Stimulated activated memory B cell treated with anti-CD40 and anti-IgM and Interleukin-4, amounts not matched to agents 10 μg/mL and 1 μg/mL and 100 μg/mL, for 72 hours (primary cell): ENCODE measurements around the gene CCZ1.
"Not testable (repeated sequence)": the region's sequence is repeated elsewhere in the genome, so short reads cannot be mapped to it uniquely, and the experiment has no call there.

Experiments used
- ATAC-seq: fragments of 150-1000 bp; cut with Tn5 transposase; 2 replicates; pipeline ENCODE4 v1.10.0; 2021
- H3K27ac Mint-ChIP-seq: one replicate; pipeline ENCODE4 v1.8.0; 2022; ENCODE audit warnings: mild to moderate bottlenecking, mixed read lengths
- H3K27me3 Mint-ChIP-seq: one replicate; pipeline ENCODE4 v1.8.0; 2022; ENCODE audit warnings: mixed read lengths
- H3K36me3 Mint-ChIP-seq: one replicate; pipeline ENCODE4 v1.8.0; 2022; ENCODE audit warnings: mixed read lengths
- H3K4me1 Mint-ChIP-seq: one replicate; pipeline ENCODE4 v1.8.0; 2022; ENCODE audit warnings: mixed read lengths
- H3K4me3 Mint-ChIP-seq: one replicate; pipeline ENCODE4 v1.8.0; 2022; ENCODE audit warnings: mild to moderate bottlenecking, moderate library complexity, mixed read lengths
- H3K9me3 Mint-ChIP-seq: one replicate; pipeline ENCODE4 v1.8.0; 2022; ENCODE audit warnings: mixed read lengths

The CCZ1 gene

GRCh38 chr7:5884431-5884830 is 14.1 kb upstream of the CCZ1 start:
- not testable (repeated sequence) for H3K27me3 Mint-ChIP-seq, ATAC-seq, H3K4me3 Mint-ChIP-seq, H3K36me3 Mint-ChIP-seq, H3K9me3 Mint-ChIP-seq, H3K27ac Mint-ChIP-seq, H3K4me1 Mint-ChIP-seq

GRCh38 chr7:5888021-5888420 is 10.5 kb upstream of the CCZ1 start:
- H3K4me1 Mint-ChIP-seq: not testable (repeated sequence)

DNA sequence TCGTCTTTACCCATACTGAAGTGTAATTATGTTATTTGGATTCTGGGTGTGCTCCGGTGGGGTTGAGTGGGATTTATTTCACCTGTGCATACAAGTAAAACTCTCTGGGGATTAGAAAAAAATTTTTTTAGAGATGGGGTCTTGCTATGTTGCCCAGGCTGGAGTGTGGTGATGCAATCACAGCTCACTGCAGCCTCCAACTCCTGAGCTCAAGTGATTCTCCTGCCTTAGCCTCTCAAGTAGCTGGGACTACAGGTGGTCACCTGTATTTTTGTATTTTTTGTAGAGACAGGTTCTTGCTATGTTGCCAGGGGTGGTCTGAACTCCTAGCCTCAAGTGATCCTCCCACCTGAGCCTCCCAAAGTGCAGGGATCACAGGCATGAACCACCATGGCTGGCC is 8.3 kb upstream of the CCZ1 start:
- H3K9me3 Mint-ChIP-seq, H3K4me1 Mint-ChIP-seq, H3K4me3 Mint-ChIP-seq, H3K36me3 Mint-ChIP-seq, ATAC-seq, H3K27ac Mint-ChIP-seq, H3K27me3 Mint-ChIP-seq: not testable (repeated sequence)

More at GRCh38 chr7:5888021-5888420, 10.5 kb upstream of the CCZ1 start:
- not testable (repeated sequence) for H3K9me3 Mint-ChIP-seq, H3K27me3 Mint-ChIP-seq, H3K36me3 Mint-ChIP-seq, ATAC-seq, H3K4me3 Mint-ChIP-seq, H3K27ac Mint-ChIP-seq

GRCh38 chr7:5892498-5892897 is 6.0 kb upstream of the CCZ1 start:
- H3K9me3 Mint-ChIP-seq: no peaks in the 10 kb centered on the region
- no peak overlapping the region for H3K4me3 Mint-ChIP-seq
- no peak overlapping the region for H3K27ac Mint-ChIP-seq
- H3K27me3 Mint-ChIP-seq: no peaks in the 10 kb centered on the region
- no peak for ATAC-seq
- H3K4me1 Mint-ChIP-seq: no peaks in the 10 kb centered on the region
- no peaks in the 10 kb centered on the region for H3K36me3 Mint-ChIP-seq

- not testable (repeated sequence) for H3K36me3 Mint-ChIP-seq, ATAC-seq, H3K27ac Mint-ChIP-seq, H3K9me3 Mint-ChIP-seq, H3K4me1 Mint-ChIP-seq, H3K27me3 Mint-ChIP-seq
- peak overlapping the region; percentile 52 for H3K4me3 Mint-ChIP-seq
Observed at GRCh38 chr7:5897369-5897919, 1.1 kb upstream of the CCZ1 start.

- not testable (repeated sequence) for H3K27ac Mint-ChIP-seq, H3K36me3 Mint-ChIP-seq, H3K4me3 Mint-ChIP-seq, H3K27me3 Mint-ChIP-seq, H3K9me3 Mint-ChIP-seq, H3K4me1 Mint-ChIP-seq, ATAC-seq
Observed at GRCh38 chr7:5903002-5903401, 4.5 kb downstream of the CCZ1 start.

DNA sequence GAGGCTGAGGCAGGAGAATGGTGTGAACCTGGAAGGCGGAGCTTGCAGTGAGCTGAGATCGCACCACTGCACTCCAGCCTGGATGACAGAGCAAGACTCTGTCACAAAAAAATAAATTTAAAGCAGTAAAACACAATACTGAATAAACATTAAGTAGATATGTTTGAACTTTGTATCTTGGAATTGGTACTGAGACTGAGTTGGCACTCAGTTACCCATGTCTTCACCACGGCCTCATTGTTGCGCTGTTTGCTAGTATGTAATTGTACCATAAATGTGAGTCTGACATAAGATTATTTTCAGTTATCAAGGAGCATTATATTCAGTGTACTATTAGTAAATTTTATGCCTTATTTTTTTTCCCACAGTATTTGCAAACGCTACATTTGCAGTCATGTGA is 6.2 kb downstream of the CCZ1 start:
- not testable (repeated sequence) for ATAC-seq, H3K36me3 Mint-ChIP-seq, H3K4me1 Mint-ChIP-seq, H3K4me3 Mint-ChIP-seq, H3K9me3 Mint-ChIP-seq, H3K27ac Mint-ChIP-seq, H3K27me3 Mint-ChIP-seq

DNA sequence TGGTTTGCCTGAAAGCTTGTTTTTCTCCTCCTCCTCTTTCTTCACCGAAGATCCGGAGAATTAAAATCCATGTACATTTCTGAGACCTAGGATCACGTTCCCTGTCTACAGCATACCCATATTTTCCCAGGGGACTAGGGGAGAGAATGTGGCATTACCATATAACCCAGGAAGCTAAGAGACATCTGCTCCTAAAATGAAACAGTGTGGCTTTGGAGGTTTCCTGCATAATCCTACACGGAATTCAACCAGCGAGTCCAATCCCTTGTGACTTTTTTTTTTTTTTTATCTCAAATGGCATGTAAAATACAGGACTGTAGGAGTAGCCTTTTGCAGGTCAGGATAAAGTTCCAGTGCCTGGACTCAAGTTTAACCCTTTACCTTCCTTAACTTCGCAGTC is 10.3 kb downstream of the CCZ1 start:
- H3K4me3 Mint-ChIP-seq, H3K27me3 Mint-ChIP-seq, H3K36me3 Mint-ChIP-seq, H3K4me1 Mint-ChIP-seq, H3K27ac Mint-ChIP-seq, H3K9me3 Mint-ChIP-seq, ATAC-seq: not testable (repeated sequence)

- not testable (repeated sequence) for H3K4me1 Mint-ChIP-seq, H3K27me3 Mint-ChIP-seq, ATAC-seq, H3K9me3 Mint-ChIP-seq, H3K36me3 Mint-ChIP-seq, H3K4me3 Mint-ChIP-seq, H3K27ac Mint-ChIP-seq
Observed at GRCh38 chr7:5916529-5916928, 18.0 kb downstream of the CCZ1 start.

DNA sequence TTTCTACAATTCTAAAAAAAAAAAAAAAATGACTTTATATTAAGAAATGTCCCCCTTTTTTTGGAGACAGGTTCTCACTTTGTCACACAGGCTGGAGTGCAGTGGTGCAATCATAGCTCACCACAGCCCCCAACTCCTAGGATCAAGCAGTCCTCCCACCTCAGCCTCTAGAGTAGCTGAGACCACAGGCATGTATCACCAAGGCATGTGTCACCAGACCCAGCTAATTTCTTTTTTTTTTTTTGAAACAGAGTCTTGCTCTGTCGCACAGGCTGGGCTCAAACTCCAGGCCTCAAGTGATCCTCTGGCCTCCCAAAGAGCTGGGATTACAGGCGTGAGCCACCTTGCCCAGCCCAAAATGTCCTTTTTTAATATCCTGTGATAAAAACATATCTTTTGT is 25.6 kb downstream of the CCZ1 start:
- H3K36me3 Mint-ChIP-seq, H3K27ac Mint-ChIP-seq, H3K27me3 Mint-ChIP-seq, ATAC-seq, H3K4me1 Mint-ChIP-seq, H3K4me3 Mint-ChIP-seq, H3K9me3 Mint-ChIP-seq: not testable (repeated sequence)

- not testable (repeated sequence) for H3K27me3 Mint-ChIP-seq, ATAC-seq, H3K36me3 Mint-ChIP-seq, H3K9me3 Mint-ChIP-seq, H3K4me1 Mint-ChIP-seq, H3K4me3 Mint-ChIP-seq, H3K27ac Mint-ChIP-seq
Observed at GRCh38 chr7:5924630-5925029, 26.1 kb downstream of the CCZ1 start.

GRCh38 chr7:5926263-5926870 is 27.8 kb downstream of the CCZ1 start:
- not testable (repeated sequence) for H3K4me1 Mint-ChIP-seq, H3K36me3 Mint-ChIP-seq, ATAC-seq, H3K27ac Mint-ChIP-seq, H3K27me3 Mint-ChIP-seq, H3K9me3 Mint-ChIP-seq, H3K4me3 Mint-ChIP-seq

- not testable (repeated sequence) for H3K36me3 Mint-ChIP-seq, H3K27me3 Mint-ChIP-seq, ATAC-seq, H3K27ac Mint-ChIP-seq, H3K4me3 Mint-ChIP-seq, H3K4me1 Mint-ChIP-seq, H3K9me3 Mint-ChIP-seq
Observed at GRCh38 chr7:5930290-5930689, 31.8 kb downstream of the CCZ1 start.

- H3K4me3 Mint-ChIP-seq, H3K27me3 Mint-ChIP-seq, H3K9me3 Mint-ChIP-seq, H3K36me3 Mint-ChIP-seq, ATAC-seq, H3K4me1 Mint-ChIP-seq, H3K27ac Mint-ChIP-seq: not testable (repeated sequence)
Observed at GRCh38 chr7:5931250-5931649, 32.7 kb downstream of the CCZ1 start.

GRCh38 chr7:5931905-5932644 is 33.5 kb downstream of the CCZ1 start:
- not testable (repeated sequence) for H3K4me1 Mint-ChIP-seq, H3K9me3 Mint-ChIP-seq, H3K27ac Mint-ChIP-seq, H3K36me3 Mint-ChIP-seq, H3K27me3 Mint-ChIP-seq, H3K4me3 Mint-ChIP-seq
- ATAC-seq: peak; percentile 51

GRCh38 chr7:5934945-5935450 is 36.5 kb downstream of the CCZ1 start:
- not testable (repeated sequence) for H3K9me3 Mint-ChIP-seq, ATAC-seq

More at GRCh38 chr7:5934945-5935450, 36.5 kb downstream of the CCZ1 start:
- H3K27me3 Mint-ChIP-seq, H3K27ac Mint-ChIP-seq, H3K36me3 Mint-ChIP-seq, H3K4me1 Mint-ChIP-seq, H3K4me3 Mint-ChIP-seq: not testable (repeated sequence)
